A549 treated with CORT108297 at 1 μM for 4 hours (cell line): ENCODE data around the gene PSG6. TPM values are rescaled to one million over a fixed set of nuclear protein-coding genes. Genes with fewer than 3 reads are reported as not detected.

Experiments used
- total RNA-seq: library from RNA; stranded (reverse); fragments of 200-300 nt; extraction: Qiagen RNA extraction; gene quantifications from 5 replicates; pipeline ENCODE4 v1.2.3, GENCODE V29; 2022

PSG6 gene
- not detected in 5 replicates for total RNA-seq

DNA sequence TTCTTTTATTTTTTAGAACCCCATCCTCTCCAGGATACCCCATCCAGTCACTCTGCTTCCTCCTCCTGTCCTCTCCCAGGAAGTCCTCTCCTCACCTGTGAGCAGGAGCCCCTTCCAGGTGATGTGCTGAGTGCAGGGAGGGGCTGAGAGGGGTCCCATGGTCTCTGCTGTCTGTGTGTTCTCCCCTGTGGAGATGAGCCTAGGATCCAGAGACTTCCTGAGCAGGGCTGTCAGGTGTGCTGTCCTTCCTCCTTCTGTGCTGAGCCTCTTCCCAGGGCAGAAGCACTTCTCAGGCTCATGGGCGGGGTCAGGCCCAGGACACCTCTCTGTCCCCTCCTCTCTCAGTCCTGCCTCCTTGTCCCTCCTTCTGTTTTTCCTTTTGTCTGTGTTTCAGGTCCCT is at the start of gene PSG6:
PSG6 (minus strand) TSS at position 261 of the 400 bp plus-strand sequence; CDS start at position 159, 102 bp downstream.

DNA sequence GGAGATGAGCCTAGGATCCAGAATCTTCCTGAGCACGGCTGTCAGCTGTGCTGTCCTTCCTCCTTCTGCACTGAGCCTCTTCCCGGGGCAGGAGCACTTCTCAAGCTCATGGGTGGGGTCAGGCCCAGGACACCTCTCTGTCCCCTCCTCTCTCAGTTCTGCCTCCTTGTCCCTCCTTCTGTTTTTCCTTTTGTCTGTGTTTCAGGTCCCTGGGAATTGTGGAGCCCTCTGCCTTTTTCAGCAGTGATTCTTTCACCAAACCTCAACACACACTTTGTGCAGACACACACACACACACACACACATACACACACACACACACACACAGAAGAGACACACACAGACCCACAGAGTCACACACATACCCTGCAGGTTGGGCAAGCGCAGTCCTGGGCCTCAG is 19.4 kb upstream of the PSG6 start, which contains the start of gene PSG7:
PSG7 (minus strand) TSS at position 101 of the 400 bp plus-strand sequence. CDS start 131 bp downstream, outside the sequence.

GRCh38 chr19:42879613-42880012 is 38.1 kb downstream of the PSG6 start, which contains the start of gene PSG1:
Gene PSG1, minus strand, starts transcription at chr19:42879713. Its CDS starts 132 bp downstream, at chr19:42879581.

Other genes with a start within 250 kb of the PSG6 start
- gene PSG3, start 177.4 kb downstream of the PSG6 start, total RNA-seq, result 0.05 to 0.16 TPM (median 0.13 TPM) in 5 replicates
- 0.15 to 0.34 TPM (median 0.19 TPM) in 5 replicates for gene PSG8, start 152.2 kb downstream of the PSG6 start, total RNA-seq
- gene PSG1, start 38.2 kb downstream of the PSG6 start, total RNA-seq, result 0.14 to 0.32 TPM (median 0.27 TPM) in 5 replicates
- gene PSG7, start 19.3 kb upstream of the PSG6 start, total RNA-seq, result 0.04 to 0.07 TPM (median 0.05 TPM) in 3 of 5 replicates, not detected in the others
- not detected in 5 replicates for gene PSG11, start 108.6 kb upstream of the PSG6 start, total RNA-seq
- gene PSG2, start 164.8 kb upstream of the PSG6 start, total RNA-seq, result 0.05 TPM in 1 of 5 replicates, not detected in the others